GM19438 (cell line): ENCODE data around the gene ADRM1.

Source experiments
- ATAC-seq: cut with Tn5 transposase; IDR thresholded peaks from one replicate; pipeline ENCODE4 v1.9.1; 2021; ENCODE audit warnings: low read depth; ENCODE audit not compliant: unreplicated experiment

Gene ADRM1

GRCh38 chr20:62309947-62310756 is 7.4 kb downstream of the ADRM1 start:
- ATAC-seq = no peak

DNA sequence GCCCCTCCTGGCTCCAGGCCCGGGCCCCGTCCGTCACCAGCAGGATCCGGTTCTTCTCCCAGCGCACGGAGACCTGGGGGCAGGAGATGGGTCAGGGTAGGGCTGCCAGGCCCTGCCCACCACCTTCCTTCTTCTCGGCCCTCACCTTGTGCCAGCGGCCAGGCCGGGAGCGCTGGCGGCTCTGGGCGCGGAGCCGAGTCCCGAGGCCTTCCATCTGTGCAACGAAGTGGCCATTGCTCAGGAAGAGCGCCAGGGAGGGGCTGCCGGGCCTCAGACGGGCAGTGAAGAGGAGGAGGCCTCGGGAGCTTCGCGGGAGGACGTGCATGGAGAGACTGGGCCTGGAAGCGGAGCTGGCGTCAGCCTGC is 7.9 kb downstream of the ADRM1 start:
- no peak for ATAC-seq

- no peak for ATAC-seq
These were observed 8.4 kb downstream of the ADRM1 start for GRCh38 chr20:62311150-62311549.

GRCh38 chr20:62311832-62312661 is 9.2 kb downstream of the ADRM1 start:
- ATAC-seq = no peak

- no peak for ATAC-seq
These were observed 9.8 kb downstream of the ADRM1 start for GRCh38 chr20:62312662-62312977.

DNA sequence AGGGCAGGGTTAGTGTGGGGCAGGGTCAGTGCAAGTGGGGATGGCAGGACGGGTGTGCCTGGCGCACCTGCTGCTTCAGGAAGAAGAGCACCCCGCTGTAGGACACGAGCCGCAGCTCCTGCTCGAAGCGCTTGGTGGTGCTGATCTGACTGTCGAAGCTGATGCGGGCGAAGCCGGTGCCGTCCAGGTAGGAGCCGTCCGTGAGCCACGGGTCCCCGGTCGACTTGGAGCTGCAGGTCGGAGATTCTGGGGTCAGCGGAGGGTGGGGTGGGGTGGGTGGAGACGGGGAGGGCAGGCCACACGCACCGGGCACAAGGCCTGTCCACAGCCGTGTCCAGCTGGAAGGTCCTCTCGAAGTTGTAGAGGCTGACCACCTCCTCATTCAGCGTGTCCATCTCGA is 10.2 kb downstream of the ADRM1 start:
- no peak for ATAC-seq

GRCh38 chr20:62313460-62314338 is 10.9 kb downstream of the ADRM1 start:
- ATAC-seq = no peak

DNA sequence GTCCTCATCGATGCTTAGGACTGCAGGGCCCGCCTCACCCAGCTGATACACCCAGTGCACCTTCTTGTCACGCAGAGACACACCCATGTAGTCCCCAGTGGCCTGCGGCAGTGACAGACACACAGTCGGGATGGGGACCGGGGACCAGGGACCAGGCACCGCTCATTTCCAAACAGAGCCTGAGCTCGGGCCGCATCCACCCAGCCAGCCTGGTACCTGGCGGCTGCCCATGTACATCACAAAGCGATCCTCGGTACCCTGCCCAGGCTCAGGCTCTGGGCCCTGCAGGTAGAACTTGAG is 11.5 kb downstream of the ADRM1 start:
- no peak for ATAC-seq

- no peak for ATAC-seq
These were observed 12.0 kb downstream of the ADRM1 start for GRCh38 chr20:62314711-62315302.

GRCh38 chr20:62315773-62316172 is 13.0 kb downstream of the ADRM1 start:
- ATAC-seq = no peak

DNA sequence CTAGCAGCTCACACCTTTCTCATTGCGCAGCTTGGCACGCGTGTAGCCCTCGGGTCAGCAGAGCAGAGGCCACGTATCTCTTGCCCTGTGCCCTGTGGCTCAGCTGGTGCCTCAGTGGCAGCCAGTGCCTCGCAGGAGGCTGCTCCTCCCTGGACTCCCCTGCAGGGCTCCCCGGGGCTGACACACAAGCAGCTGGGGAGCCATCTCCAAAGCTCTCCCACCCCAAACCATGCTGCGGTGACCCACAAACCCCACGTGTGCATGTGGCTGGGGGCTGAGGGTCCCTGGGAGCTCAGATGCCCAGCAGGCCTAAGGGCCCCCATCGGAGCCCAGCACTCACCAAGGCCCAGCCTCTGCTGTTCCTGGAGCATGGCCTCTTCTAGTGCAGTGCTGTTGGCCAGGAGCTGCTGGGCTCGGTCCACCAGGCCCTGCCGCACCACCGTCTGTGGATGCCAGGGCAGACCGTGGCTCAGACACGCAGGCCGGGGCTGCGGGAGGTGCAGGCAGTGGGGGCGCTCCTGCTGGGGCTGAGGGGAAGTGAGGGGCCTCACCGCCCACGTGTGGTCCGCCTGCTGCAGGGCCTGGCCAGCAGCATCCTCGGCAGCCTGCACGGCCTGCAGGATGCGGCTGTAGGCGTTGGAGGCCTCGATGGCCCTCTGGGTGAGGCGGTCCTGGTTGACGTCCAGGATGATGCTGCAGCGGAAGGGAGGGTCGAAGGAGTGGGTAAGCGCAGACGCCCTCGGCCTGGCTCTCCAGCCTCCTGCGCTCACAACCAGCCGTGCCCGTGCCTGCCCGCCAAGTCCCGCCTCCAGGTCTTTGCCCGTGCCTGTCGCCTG is 13.8 kb downstream of the ADRM1 start:
- no peak for ATAC-seq

DNA sequence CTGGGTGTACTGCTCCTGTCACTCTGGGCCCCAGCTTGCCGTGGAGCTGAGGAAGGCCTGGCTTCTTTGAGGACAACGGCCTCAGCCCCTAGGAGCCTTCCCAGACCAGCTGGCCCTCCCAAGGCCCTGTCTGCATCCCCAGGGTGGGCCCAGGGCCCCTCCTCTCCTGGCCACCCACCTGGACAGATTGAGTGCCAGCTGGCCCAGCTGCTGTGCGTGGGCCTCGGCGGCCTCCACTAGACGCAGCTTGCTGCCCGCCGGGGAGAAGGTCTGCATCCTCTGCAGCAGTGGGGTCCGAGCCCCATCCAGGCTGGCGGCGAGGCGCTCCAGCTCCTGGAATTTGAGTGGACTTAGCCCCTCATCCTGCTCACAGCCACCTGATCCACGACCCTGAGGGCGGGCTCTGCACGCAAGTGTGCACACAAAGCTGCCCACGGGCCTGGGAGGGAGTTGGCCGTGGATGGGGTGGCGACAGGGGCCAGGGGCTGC is 14.4 kb downstream of the ADRM1 start:
- no peak for ATAC-seq

DNA sequence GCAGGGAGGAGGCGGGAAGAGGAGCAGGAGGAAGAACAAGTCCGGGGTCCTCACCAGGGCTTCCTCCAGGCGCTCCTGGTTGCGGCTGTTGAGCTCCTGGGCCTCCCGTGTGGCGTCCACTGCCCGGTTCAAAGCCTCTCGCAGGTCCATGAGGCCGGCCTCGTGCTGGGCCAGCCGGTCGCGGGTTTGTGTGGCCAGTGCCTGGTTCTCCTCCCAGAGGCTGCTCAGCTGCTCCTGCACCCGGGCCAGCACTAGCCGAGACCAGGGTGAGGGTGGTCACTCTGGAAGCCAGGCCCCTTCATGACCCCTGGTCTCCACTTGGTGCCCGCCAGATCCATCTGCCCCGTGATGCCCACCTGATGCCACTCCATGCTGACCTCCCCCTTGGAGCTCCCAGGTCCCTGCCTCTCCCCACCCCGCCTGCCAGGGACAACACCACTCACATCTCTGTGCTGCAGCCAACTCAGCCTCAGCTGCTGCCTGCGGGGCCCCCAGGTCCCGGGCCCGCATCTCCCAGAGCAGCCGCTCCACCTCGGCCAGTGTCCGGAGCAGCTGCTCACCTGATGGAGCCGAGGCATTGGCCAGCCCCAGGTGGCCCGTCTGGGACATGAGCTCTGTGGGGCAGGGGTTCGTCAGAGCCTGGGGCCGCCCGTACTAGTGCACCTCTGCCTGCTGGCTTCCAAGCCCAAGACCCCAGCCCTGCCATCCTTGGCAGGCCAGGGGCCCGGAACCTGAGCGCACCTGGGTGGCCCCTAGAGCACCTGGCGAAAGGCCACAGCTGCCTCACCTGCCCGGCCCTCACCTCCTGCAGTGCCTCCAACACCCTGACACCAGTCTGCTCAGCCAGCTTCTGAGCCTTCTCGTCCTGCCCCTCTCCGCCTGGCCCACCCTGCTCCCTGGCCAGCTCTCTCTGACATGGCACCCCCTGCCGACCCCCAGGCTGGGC is 15.9 kb downstream of the ADRM1 start:
- ATAC-seq = no peak

DNA sequence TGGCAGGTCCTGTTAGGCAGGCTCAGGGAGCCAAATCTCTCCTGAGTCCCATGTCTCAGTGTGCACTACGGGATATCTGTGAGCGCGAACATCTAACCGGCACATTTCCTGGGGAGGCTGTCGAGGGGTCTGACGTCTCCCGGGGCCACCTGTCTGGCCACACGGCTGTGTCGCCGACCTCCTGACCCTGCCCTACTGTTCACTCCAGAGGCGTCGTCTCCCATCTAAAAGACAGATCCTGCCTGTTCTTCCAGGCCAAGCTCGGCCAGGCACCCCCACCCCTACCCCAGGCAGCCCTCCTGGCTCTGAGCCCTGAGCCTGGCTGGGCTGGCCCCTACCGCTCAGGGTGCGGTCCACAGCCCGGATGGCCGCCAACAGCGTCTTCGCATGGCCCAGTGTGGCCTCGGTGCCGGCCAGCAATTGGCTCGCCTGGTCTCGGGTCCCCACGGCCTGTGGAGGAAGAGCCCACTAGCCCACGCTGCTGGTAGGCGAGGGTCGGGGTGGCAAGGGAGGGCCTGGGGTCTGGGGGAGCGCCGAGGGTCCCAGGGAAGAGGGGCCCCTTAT is 16.6 kb downstream of the ADRM1 start:
- no peak for ATAC-seq

DNA sequence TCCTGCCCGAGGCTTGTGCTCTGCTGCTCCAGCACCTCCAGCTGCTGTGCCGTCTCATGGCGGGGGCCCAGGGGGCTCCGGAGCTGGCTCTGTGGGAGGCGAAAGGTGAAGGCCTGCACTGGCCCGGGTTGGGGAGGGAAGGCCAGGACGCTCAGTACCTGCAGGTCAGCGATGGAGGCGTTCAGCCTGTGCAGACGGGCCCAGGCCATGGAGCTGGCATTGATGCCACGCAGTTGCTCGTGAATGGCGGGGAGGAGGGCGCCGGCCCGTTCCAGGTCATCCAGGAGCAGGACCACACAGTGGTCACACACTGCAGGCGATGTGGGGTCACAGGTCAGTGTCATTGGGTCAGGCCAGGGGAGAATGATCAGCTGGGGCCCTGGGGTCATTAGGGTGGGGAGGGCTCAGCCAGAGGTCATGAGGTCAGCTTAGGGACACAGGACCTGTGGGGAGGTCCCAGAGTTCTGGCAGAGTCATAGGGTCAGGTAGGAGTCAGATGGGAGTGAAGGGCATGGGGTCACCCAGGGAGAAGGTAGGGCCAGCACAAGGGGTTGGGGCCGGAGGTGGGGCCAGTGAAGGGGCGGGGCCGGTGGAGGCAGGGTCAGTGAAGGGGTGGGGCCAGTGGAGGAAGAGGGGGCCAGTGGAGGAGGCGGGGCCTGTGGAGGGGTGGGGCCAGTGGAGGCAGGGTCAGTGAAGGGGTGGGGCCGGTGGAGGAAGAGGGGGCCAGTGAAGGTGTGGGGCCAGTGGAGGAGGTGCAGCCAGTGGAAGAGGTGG is 18.0 kb downstream of the ADRM1 start:
- no peak for ATAC-seq

DNA sequence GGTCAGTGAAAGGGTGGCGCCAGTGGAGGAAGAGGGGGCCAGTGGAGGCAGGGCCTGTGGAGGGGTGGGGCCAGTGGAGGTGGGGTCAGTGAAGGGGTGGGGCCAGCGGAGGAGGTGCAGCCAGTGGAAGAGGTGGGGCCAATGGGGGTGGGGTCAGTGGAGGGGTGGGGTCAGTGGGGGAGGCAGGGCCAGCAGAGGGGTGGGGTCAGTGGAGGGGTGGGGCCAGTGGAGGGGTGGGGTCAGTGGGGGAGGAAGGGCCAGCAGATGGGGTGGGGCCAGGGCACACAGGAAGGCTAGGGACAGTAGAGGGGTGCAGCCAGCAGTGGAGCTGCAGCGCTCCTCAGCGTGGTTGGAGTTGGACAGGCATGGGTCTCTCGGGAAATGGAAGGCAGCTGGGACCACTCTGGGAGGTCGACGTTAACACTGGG is 18.7 kb downstream of the ADRM1 start:
- no peak for ATAC-seq

DNA sequence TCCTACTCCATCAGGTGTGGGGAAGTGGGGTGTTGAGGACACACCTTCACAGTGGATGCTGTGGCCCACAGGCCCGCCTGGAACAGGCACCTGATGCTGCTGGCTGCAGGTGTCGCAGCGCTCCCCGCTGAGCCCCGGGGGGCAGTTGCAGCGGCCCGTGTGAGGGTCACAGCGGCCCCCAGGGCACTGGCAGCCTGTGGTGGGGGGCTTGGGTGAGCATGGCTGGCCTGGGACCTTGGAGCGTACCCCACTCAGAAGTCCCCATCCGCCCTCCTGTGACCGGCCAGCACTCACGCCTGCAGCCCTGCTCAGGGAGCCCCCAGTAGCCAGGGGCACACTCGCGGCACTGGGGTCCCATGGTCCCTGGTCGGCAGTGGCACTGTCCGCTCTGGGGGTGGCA is 19.2 kb downstream of the ADRM1 start:
- ATAC-seq = no peak
